Endothelial cell of umbilical vein (primary cell): ENCODE data around the gene CDK15. TPM values are rescaled to one million over a fixed set of nuclear protein-coding genes. Genes with fewer than 3 reads are reported as not detected.

ENCODE experiments used
- BruUV-seq: library from RNA; stranded (reverse); fragments of 400-500 nt; replicated peaks from 2 replicates; lab custom pipeline; 2021; lab: Mats Ljungman, UMichigan
- CTCF ChIA-PET: fragments of 300-600, 350-600 bp; sonication (Branson Sonifier 250); formaldehyde crosslinking; loops from one replicate; lab custom pipeline; 2021; ENCODE audit warnings: antibody characterized with exemption, inconsistent platforms; lab: Charles Lee
- POLR2A ChIA-PET: fragments of 300-600, 350-600 bp; sonication (Branson Sonifier 250); formaldehyde crosslinking; loops from one replicate; lab custom pipeline; 2021; ENCODE audit warnings: antibody characterized with exemption, inconsistent platforms; lab: Charles Lee
- DNase-seq: peaks from one replicate; pipeline ENCODE4 v3.0.0-alpha.2; 2011; ENCODE audit warnings: low read depth, low spot score
- FAIRE-seq: peaks from 2 replicates; lab custom pipeline; 2011; peaks lifted over from hg19 to GRCh38; lab: Jason Lieb, UNC
- H2AFZ ChIP-seq: 2 replicates; pipeline ENCODE4 v1.6.0; 2012; ENCODE audit warnings: low read depth, low read length, control low read depth, inconsistent platforms
- H3K27ac ChIP-seq: 2 replicates; pipeline ENCODE4 v1.5.1; 2011; ENCODE audit warnings: low read depth, mild to moderate bottlenecking, control low read depth, low read length, moderate library complexity; ENCODE audit not compliant: insufficient read depth
- H3K27me3 ChIP-seq, 2 experiments: 2 replicates each; pipeline versions ENCODE4 v1.6.0 to v1.6.1; 2011; ENCODE audit warnings: low read length in 2 of 2, mixed read lengths in 1 of 2; ENCODE audit not compliant: control insufficient read depth in 2 of 2, insufficient read depth in 2 of 2
- H3K36me3 ChIP-seq, 2 experiments: 2 replicates in 1 of 2; 3 replicates in 1 of 2; pipeline ENCODE4 v1.5.1; 2011; ENCODE audit warnings: low read length in 2 of 2, mild to moderate bottlenecking in 1 of 2, moderate library complexity in 1 of 2; ENCODE audit not compliant: control insufficient read depth in 2 of 2, insufficient read depth in 2 of 2; ENCODE audit errors: extremely low read depth in 1 of 2
- H3K4me1 ChIP-seq: 3 replicates; pipeline ENCODE4 v1.5.1; 2011; ENCODE audit warnings: mild to moderate bottlenecking, low read length; ENCODE audit not compliant: control insufficient read depth, insufficient read depth; ENCODE audit errors: extremely low read depth
- H3K4me2 ChIP-seq: 2 replicates; pipeline ENCODE4 v1.6.1; 2011; ENCODE audit warnings: low read length, control low read depth, mixed read lengths; ENCODE audit not compliant: insufficient read depth
- H3K4me3 ChIP-seq, 3 experiments: fragments of 200-600 bp in 1 of 3; sonication (generic), shearing (Covaris generic) in 1 of 3; replicated peaks in 1 of 3; 2 replicates each; pipeline ENCODE4 v1.5.1; 2011 to 2016; ENCODE audit warnings: control low read depth in 3 of 3, low read length in 3 of 3, mild to moderate bottlenecking in 2 of 3, inconsistent platforms in 1 of 3, low read depth in 1 of 3, moderate library complexity in 1 of 3; ENCODE audit not compliant: insufficient read depth in 1 of 3
- H3K79me2 ChIP-seq: 2 replicates; pipeline ENCODE4 v1.6.0; 2012; ENCODE audit warnings: low read length, inconsistent platforms; ENCODE audit not compliant: control insufficient read depth, insufficient read depth
- H3K9ac ChIP-seq: replicated peaks from 2 replicates; pipeline ENCODE3; 2011; ENCODE audit warnings: low read length, control low read depth; ENCODE audit not compliant: insufficient read depth; ENCODE audit errors: extremely low read depth
- H3K9me1 ChIP-seq: replicated peaks from 3 replicates; pipeline ENCODE4 v1.6.0; 2011; ENCODE audit warnings: mild to moderate bottlenecking, low read length; ENCODE audit not compliant: control insufficient read depth, insufficient read depth; ENCODE audit errors: extremely low read depth
- H3K9me3 ChIP-seq: replicated peaks from 2 replicates; pipeline ENCODE4 v1.5.1; 2012; ENCODE audit warnings: low read length, inconsistent platforms; ENCODE audit not compliant: control insufficient read depth, insufficient read depth
- H4K20me1 ChIP-seq: replicated peaks from 2 replicates; pipeline ENCODE3; 2011; ENCODE audit warnings: mild to moderate bottlenecking, low read length; ENCODE audit not compliant: control insufficient read depth, insufficient read depth; ENCODE audit errors: extremely low read depth
- EZH2 ChIP-seq: IDR thresholded peaks from 2 replicates; pipeline ENCODE4 v1.6.1; 2012; ENCODE audit warnings: borderline replicate concordance, low read depth, mild to moderate bottlenecking, moderate library complexity, low read length, inconsistent platforms; ENCODE audit not compliant: severe bottlenecking
- FOS ChIP-seq: IDR thresholded peaks from 2 replicates; pipeline ENCODE4 v1.6.1; 2011; ENCODE audit warnings: mild to moderate bottlenecking, low read length, moderate library complexity, borderline replicate concordance; ENCODE audit not compliant: insufficient read depth
- GATA2 ChIP-seq: IDR thresholded peaks from 2 replicates; pipeline ENCODE4 v1.7.0; 2011; ENCODE audit warnings: low read depth, mild to moderate bottlenecking, moderate library complexity, mixed read lengths, low read length; ENCODE audit not compliant: insufficient read length, insufficient read depth
- JUN ChIP-seq: IDR thresholded peaks from 2 replicates; pipeline ENCODE4 v1.6.1; 2011; ENCODE audit warnings: borderline replicate concordance, low read depth; ENCODE audit not compliant: insufficient read length, insufficient read depth
- MAX ChIP-seq: IDR thresholded peaks from 2 replicates; pipeline ENCODE4 v1.6.1; 2011; ENCODE audit not compliant: insufficient read depth, insufficient read length
- MYC ChIP-seq: IDR thresholded peaks from one replicate; pipeline ENCODE4 v1.6.1; 2011; ENCODE audit warnings: mild to moderate bottlenecking, low read depth, low read length
- POLR2A ChIP-seq: IDR thresholded peaks from 2 replicates; pipeline ENCODE4 v1.6.1; 2012; ENCODE audit warnings: low read depth, mild to moderate bottlenecking, control low read depth, low read length
- POLR2AphosphoS5 ChIP-seq: IDR thresholded peaks from 2 replicates; pipeline ENCODE4 v1.6.1; 2012; ENCODE audit warnings: low read depth, mild to moderate bottlenecking, control low read depth, low read length, moderate library complexity; ENCODE audit not compliant: insufficient read depth
- dilution Hi-C: fragments of 300-500 bp; cut with MboI; formaldehyde crosslinking; loops from one replicate; pipeline ENCODE4 v1.15.0; 2019; ENCODE audit warnings: low sequenced_read_pairs; ENCODE audit not compliant: extremely low pct_ligation_motif_present
- intact Hi-C: fragments of 100-400 bp; cut with micrococcal nuclease; formaldehyde crosslinking; loops from one replicate; pipeline ENCODE4 v1.10.0; 2022
- polyA plus RNA-seq, 4 experiments: library from polyadenylated mRNA; depleted of rRNA in 3 of 4; stranded (reverse) in 3 of 4; unstranded in 1 of 4; fragments of >200 nt; gene quantifications; 2 replicates each; pipeline versions ENCODE4 v1.2.1 to v1.2.3, GENCODE V29; 2011 to 2012; ENCODE audit warnings: missing spikeins in 1 of 4
- total RNA-seq: library from RNA; stranded (reverse); gene quantifications from 2 replicates; pipeline ENCODE4 v1.2.3, GENCODE V29; 2021
- TF ChIP-seq, protein P1 (sequence below), 2 donors: IDR thresholded peaks; 1 replicate in 1 of 2; 2 replicates in 1 of 2; pipeline ENCODE4 v1.5.1; 2011; ENCODE audit warnings: low read length in 2 of 2, mild to moderate bottlenecking in 2 of 2, moderate library complexity in 2 of 2, control low read depth in 1 of 2, inconsistent platforms in 1 of 2, low read depth in 1 of 2; ENCODE audit not compliant: insufficient read depth in 1 of 2; ENCODE audit errors: extremely low read depth in 1 of 2

CDK15 gene
- total and polyA plus RNA-seq, 2 donors (not counting 3 experiments of a cell fraction or from before 2014, with no cell fraction given), result not detected

GRCh38 chr2:201837824-201838431, 31.6 kb downstream of the CDK15 start:
- H3K9me3 ChIP-seq, result no peaks in the 10 kb centered on the region
- BruUV-seq, result no TSS peak
- DNase-seq (no peak), FAIRE-seq (no peak)
- H3K4me3 ChIP-seq, result no peak overlapping the region
- no peaks in the 10 kb centered on the region for H3K4me1 ChIP-seq
- intact Hi-C loops, result no loop called here
- H3K79me2 ChIP-seq, result no peaks in the 10 kb centered on the region
- ChIA-PET POLR2A (no interaction called here), CTCF (interaction anchor here (1.3 kb wide), 1 partner anchor 34 kb away, joined by 4 read pairs; no protein-coding TSS in a partner anchor)
- H2AFZ ChIP-seq, result no peak overlapping the region
- H3K9ac ChIP-seq, result no peak overlapping the region
- peaks cover 2 to 8% of the 10 kb centered on the region in 2 experiments for H3K27me3 ChIP-seq
- H3K9me1 ChIP-seq, result no peaks in the 10 kb centered on the region
- TF ChIP-seq JUN (no peak), MYC (no peak), MAX (no peak), EZH2 (no peak), POLR2AphosphoS5 (no peak), GATA2 (no peak), POLR2A (no peak), FOS (no peak)
- TF ChIP-seq, protein P1, sequence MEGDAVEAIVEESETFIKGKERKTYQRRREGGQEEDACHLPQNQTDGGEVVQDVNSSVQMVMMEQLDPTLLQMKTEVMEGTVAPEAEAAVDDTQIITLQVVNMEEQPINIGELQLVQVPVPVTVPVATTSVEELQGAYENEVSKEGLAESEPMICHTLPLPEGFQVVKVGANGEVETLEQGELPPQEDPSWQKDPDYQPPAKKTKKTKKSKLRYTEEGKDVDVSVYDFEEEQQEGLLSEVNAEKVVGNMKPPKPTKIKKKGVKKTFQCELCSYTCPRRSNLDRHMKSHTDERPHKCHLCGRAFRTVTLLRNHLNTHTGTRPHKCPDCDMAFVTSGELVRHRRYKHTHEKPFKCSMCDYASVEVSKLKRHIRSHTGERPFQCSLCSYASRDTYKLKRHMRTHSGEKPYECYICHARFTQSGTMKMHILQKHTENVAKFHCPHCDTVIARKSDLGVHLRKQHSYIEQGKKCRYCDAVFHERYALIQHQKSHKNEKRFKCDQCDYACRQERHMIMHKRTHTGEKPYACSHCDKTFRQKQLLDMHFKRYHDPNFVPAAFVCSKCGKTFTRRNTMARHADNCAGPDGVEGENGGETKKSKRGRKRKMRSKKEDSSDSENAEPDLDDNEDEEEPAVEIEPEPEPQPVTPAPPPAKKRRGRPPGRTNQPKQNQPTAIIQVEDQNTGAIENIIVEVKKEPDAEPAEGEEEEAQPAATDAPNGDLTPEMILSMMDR (IDR thresholded peaks at IDR 0.05; ENCODE audit: extremely low read depth in 1 of 2, insufficient read depth in 1 of 2, low read depth in 1 of 2, low read length in 2 of 2), result no peak
- dilution Hi-C loops, result no loop called here
- no peaks in the 10 kb centered on the region for H3K36me3 ChIP-seq
- H3K27ac ChIP-seq, result no peak overlapping the region
- no peaks in the 10 kb centered on the region for H4K20me1 ChIP-seq
- H3K4me2 ChIP-seq, result no peak overlapping the region
